BLaER1 (cell line): ENCODE results near the gene ITGBL1.
A peak's percentile ranks its signal among the peaks of the same experiment; 100 is the strongest.

Source experiments
- H3K27ac ChIP-seq: shearing (Covaris generic); formaldehyde crosslinking; 2 replicates; pipeline ENCODE4 v1.8.1; 2022
- H3K27me3 ChIP-seq: shearing (Covaris generic); formaldehyde crosslinking; 2 replicates; pipeline ENCODE4 v1.8.1; 2022
- H3K36me3 ChIP-seq: shearing (Covaris generic); formaldehyde crosslinking; 2 replicates; pipeline ENCODE4 v1.8.1; 2022
- H3K4me1 ChIP-seq: shearing (Covaris generic); formaldehyde crosslinking; 2 replicates; pipeline ENCODE4 v1.8.1; 2022
- H3K4me2 ChIP-seq: shearing (Covaris generic); formaldehyde crosslinking; 2 replicates; pipeline ENCODE4 v1.8.1; 2022
- H3K4me3 ChIP-seq: shearing (Covaris generic); formaldehyde crosslinking; 2 replicates; pipeline ENCODE4 v1.8.1; 2022
- H3K9ac ChIP-seq: shearing (Covaris generic); formaldehyde crosslinking; 2 replicates; pipeline ENCODE4 v1.8.1; 2022
- H3K9me3 ChIP-seq: shearing (Covaris generic); formaldehyde crosslinking; 2 replicates; pipeline ENCODE4 v1.8.1; 2022
- H4K20me1 ChIP-seq: shearing (Covaris generic); formaldehyde crosslinking; 2 replicates; pipeline ENCODE4 v1.8.1; 2022
- Cebpa-rat ChIP-seq: shearing (Covaris generic); IDR thresholded peaks from 2 replicates; pipeline ENCODE4 v1.8.1; 2022

ITGBL1 gene

DNA sequence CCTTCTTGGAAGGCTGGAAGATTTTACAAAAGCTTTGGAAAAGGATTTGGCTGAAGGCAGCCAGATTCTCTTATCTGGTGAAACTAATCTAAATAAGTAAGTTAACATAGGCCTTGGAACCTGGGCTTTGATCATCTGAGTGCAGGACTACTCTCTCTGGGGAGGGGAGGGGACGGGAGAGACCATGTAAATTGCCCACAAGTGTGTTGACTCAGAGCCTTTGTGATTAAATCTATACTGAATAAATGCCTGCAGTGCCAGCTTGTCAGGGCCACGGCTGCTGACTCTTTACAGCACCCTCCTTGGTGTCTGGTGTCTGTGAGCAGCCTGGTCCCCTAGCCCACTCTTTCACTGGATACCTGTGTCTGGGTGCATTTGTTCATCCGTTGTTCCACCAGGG, 251.4 kb downstream of the ITGBL1 start:
- Histone ChIP-seq H3K27ac (no peak overlapping the region), H3K4me1 (peaks cover 15% of the 10 kb centered on the region), H4K20me1 (no peaks in the 10 kb centered on the region), H3K36me3 (no peaks in the 10 kb centered on the region), H3K27me3 (no peaks in the 10 kb centered on the region), H3K4me2 (no peak overlapping the region), H3K4me3 (no peak overlapping the region), H3K9me3 (no peaks in the 10 kb centered on the region), H3K9ac (no peak overlapping the region)
- no peak for TF ChIP-seq Cebpa-rat

DNA sequence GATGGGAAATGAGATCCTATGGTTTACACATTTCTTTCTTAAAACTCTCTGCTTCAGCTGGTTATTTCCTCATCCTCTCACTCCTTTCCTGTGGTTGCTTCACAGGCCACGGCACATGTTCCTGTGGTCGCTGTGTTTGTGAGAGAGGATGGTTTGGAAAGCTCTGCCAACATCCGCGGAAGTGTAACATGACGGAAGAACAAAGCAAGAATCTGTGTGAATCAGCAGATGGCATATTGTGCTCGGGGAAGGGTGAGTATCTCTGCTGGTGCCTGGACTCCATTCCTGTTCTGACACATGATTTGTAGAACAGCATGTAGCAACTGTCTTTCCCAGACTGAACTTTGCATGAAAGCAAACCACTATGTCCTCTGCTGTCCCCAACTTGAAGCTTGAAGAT, 254.2 kb downstream of the ITGBL1 start:
- Histone ChIP-seq H3K36me3 (no peaks in the 10 kb centered on the region), H4K20me1 (no peaks in the 10 kb centered on the region), H3K27me3 (no peaks in the 10 kb centered on the region), H3K27ac (no peak overlapping the region), H3K4me1 (peaks cover 15% of the 10 kb centered on the region), H3K4me3 (no peak overlapping the region), H3K4me2 (peak overlapping the region; percentile 56), H3K9ac (no peak overlapping the region), H3K9me3 (no peaks in the 10 kb centered on the region)
- peak; percentile 87 for TF ChIP-seq Cebpa-rat

GRCh38 chr13:101707659-101708058, 255.2 kb downstream of the ITGBL1 start:
- H3K4me2 ChIP-seq, result peak overlapping the region; percentile 56; the same call in 1 of the 2 replicates
- peaks cover 15% of the 10 kb centered on the region for H3K4me1 ChIP-seq
- H3K4me3 ChIP-seq, result no peak overlapping the region
- no peaks in the 10 kb centered on the region for H3K9me3 ChIP-seq
- no peaks in the 10 kb centered on the region for H3K36me3 ChIP-seq
- no peaks in the 10 kb centered on the region for H3K27me3 ChIP-seq
- H3K27ac ChIP-seq, result no peak overlapping the region
- no peaks in the 10 kb centered on the region for H4K20me1 ChIP-seq
- H3K9ac ChIP-seq, result no peak overlapping the region
- no peak for TF ChIP-seq Cebpa-rat

- H3K4me3 ChIP-seq, result no peak overlapping the region
- H3K9me3 ChIP-seq, result no peaks in the 10 kb centered on the region
- no peaks in the 10 kb centered on the region for H3K36me3 ChIP-seq
- H3K4me1 ChIP-seq, result peaks cover 15% of the 10 kb centered on the region
- TF ChIP-seq Cebpa-rat, result no peak
- H3K4me2 ChIP-seq, result no peak overlapping the region
- H3K9ac ChIP-seq, result no peak overlapping the region
- H4K20me1 ChIP-seq, result no peaks in the 10 kb centered on the region
- no peaks in the 10 kb centered on the region for H3K27me3 ChIP-seq
- no peak overlapping the region for H3K27ac ChIP-seq
Observed at GRCh38 chr13:101708115-101708514, 255.6 kb downstream of the ITGBL1 start.

GRCh38 chr13:101709952-101710351, 257.5 kb downstream of the ITGBL1 start:
- Histone ChIP-seq H3K36me3 (no peaks in the 10 kb centered on the region), H3K9ac (no peak overlapping the region), H3K4me2 (no peak overlapping the region), H3K27ac (no peak overlapping the region), H3K27me3 (no peaks in the 10 kb centered on the region), H3K4me3 (no peak overlapping the region), H3K9me3 (no peaks in the 10 kb centered on the region), H4K20me1 (no peaks in the 10 kb centered on the region), H3K4me1 (peaks cover 15% of the 10 kb centered on the region)
- no peak for TF ChIP-seq Cebpa-rat

DNA sequence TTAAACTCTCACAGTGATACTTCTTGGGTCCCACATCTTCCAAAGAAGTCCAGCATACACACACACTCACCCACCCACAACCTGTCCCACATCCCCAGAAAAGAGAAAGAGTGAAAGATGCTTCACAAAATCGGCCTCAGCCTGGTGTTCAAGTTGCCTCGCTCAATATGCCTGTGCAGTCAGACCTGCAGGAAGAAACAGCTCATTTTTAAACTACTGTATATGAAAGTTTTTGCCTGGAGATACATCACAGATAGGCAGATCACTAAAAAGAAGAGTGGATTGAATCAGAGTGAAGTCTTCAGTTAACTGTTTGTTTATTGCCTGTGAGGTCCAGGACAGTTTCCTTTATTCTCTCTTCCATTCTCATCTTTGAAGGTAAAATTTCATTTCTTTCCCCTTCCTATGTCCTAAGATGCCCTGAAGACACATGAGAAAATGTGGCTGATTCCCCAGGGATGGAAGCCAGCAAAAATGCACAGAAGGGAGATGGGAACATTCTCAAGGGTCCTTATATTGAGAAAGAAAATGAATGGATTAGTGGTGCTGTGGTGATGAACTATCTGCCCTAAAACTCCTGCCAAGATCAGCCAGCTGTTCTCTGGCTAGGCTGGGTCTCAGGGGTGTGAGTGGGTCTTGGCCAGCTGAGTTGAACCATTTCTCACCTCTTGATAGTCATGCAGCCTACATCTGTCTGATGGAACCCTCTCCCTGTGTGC, 259.0 kb downstream of the ITGBL1 start:
- Histone ChIP-seq H3K4me1 (peaks cover 10% of the 10 kb centered on the region), H3K4me2 (no peak overlapping the region), H3K9ac (no peak overlapping the region), H4K20me1 (no peaks in the 10 kb centered on the region), H3K36me3 (no peaks in the 10 kb centered on the region), H3K4me3 (no peak overlapping the region), H3K27ac (no peak overlapping the region), H3K9me3 (no peaks in the 10 kb centered on the region), H3K27me3 (no peaks in the 10 kb centered on the region)
- no peak for TF ChIP-seq Cebpa-rat

DNA sequence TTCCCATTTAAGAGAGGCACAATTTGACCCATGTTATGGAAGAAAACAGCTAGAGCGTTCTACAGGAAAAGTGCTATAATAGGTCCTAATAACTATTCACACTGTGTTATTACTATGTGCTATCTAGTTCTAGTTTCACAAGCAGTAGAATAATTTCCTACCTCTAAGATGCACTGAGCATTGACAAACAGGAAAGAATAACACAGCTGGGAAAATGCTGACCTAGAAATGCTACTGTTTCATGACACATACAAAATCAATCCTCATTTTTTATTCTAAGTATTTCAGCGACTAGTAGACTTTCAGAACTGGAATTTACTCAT, 259.5 kb downstream of the ITGBL1 start:
- Histone ChIP-seq H4K20me1 (no peaks in the 10 kb centered on the region), H3K4me2 (no peak overlapping the region), H3K27me3 (no peaks in the 10 kb centered on the region), H3K9me3 (no peaks in the 10 kb centered on the region), H3K4me3 (no peak overlapping the region), H3K27ac (no peak overlapping the region), H3K4me1 (peaks cover 5% of the 10 kb centered on the region), H3K9ac (no peak overlapping the region), H3K36me3 (no peaks in the 10 kb centered on the region)
- no peak for TF ChIP-seq Cebpa-rat

DNA sequence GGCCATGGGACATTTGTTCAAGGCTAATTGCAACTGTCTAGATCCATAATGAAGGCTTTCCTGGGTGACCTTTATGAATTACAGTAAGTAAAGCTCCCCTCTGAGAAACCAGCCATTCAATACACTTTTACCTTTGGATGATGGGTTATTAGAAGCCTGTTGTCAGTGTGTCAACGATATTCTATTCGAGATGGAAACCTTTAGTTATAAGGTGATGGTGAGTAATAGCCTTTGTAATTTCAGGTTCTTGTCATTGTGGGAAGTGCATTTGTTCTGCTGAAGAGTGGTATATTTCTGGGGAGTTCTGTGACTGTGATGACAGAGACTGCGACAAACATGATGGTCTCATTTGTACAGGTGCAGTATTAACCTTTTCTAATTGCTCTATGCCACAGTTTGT, 261.7 kb downstream of the ITGBL1 start:
- no peak for TF ChIP-seq Cebpa-rat
- no peaks in the 10 kb centered on the region for H3K9me3 ChIP-seq
- H3K4me3 ChIP-seq, result no peak overlapping the region
- H3K9ac ChIP-seq, result no peak overlapping the region
- no peaks in the 10 kb centered on the region for H3K27me3 ChIP-seq
- no peak overlapping the region for H3K27ac ChIP-seq
- no peaks in the 10 kb centered on the region for H4K20me1 ChIP-seq
- H3K4me1 ChIP-seq, result no peaks in the 10 kb centered on the region
- no peak overlapping the region for H3K4me2 ChIP-seq
- no peaks in the 10 kb centered on the region for H3K36me3 ChIP-seq

DNA sequence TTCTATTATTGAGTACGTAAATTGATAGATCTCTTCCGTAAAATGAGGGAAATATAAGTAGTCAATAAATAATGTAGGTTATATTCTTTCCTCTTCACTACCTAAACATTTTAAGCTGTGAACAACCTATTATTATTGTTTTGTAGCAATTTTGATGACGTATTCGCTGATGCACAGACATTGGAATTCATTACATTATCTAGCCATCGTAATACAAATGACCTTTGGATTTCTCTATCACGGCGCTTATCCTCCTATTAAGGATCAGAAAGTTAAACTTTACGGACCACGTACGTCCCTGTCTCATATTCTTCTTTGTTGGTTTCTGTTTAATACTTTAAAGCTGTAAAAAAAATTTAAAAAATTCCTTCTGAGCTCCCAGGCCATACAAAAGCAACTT, 264.9 kb downstream of the ITGBL1 start:
- Histone ChIP-seq H3K27me3 (no peaks in the 10 kb centered on the region), H3K4me3 (no peak overlapping the region), H3K4me1 (no peaks in the 10 kb centered on the region), H3K27ac (no peak overlapping the region), H3K9ac (no peak overlapping the region), H3K4me2 (no peak overlapping the region), H3K9me3 (no peaks in the 10 kb centered on the region), H4K20me1 (no peaks in the 10 kb centered on the region), H3K36me3 (no peaks in the 10 kb centered on the region)
- no peak for TF ChIP-seq Cebpa-rat

DNA sequence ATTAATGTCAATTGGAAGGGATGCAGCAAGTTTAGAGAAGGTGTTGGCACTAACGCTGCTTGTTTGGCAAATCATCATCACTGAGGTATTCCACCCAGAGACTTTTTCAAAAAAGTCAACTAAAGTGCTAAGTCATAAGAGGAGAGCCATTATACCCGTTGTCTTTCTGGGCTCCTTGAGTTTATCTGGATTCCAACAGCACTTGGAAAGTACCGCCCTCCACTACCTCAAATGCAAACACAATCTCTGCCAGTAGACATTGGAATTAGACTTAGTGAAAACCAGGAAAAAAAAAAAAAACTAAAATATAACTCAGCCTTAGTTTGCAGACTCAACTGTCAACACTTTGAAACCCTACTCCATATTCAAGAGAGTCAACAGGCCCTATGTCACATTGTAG, 266.0 kb downstream of the ITGBL1 start:
- Histone ChIP-seq H3K9me3 (no peaks in the 10 kb centered on the region), H3K4me3 (no peak overlapping the region), H3K36me3 (no peaks in the 10 kb centered on the region), H4K20me1 (no peaks in the 10 kb centered on the region), H3K4me1 (no peaks in the 10 kb centered on the region), H3K27ac (no peak overlapping the region), H3K4me2 (no peak overlapping the region), H3K9ac (no peak overlapping the region), H3K27me3 (no peaks in the 10 kb centered on the region)
- no peak for TF ChIP-seq Cebpa-rat

DNA sequence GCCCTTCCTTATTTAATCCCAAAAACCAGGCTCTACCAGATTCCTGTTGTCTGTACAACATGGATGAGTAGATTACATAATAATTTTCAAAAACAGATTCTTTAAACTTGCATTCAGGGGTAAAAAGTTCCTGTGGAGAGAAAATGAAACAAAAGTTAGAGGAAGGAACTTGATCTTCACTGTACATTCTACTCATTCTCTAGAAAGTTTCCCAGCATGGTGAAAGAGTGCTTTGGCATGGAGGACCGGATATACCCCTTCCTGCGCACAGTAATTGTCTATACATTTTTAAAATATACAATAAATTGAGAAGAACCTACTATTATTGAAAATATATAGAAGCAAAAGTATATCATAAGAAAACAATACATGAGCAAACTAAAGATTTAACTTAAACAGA, 274.2 kb downstream of the ITGBL1 start:
- Histone ChIP-seq H3K27ac (no peak overlapping the region), H3K4me1 (no peaks in the 10 kb centered on the region), H3K36me3 (no peaks in the 10 kb centered on the region), H4K20me1 (no peaks in the 10 kb centered on the region), H3K9me3 (no peaks in the 10 kb centered on the region), H3K4me3 (no peak overlapping the region), H3K4me2 (no peak overlapping the region), H3K9ac (no peak overlapping the region), H3K27me3 (no peaks in the 10 kb centered on the region)
- no peak for TF ChIP-seq Cebpa-rat
